K562 (cell line): ENCODE measurements around the gene PRM2. TPM values are rescaled to one million over a fixed set of nuclear protein-coding genes. Genes with fewer than 3 reads are reported as not detected.
A peak's percentile ranks its signal among the peaks of the same experiment; 100 is the strongest.

Experiments used
- ATAC-seq: fragments of 200-7000 bp; cut with Tn5 transposase; 3 replicates; pipeline ENCODE4 v1.9.1; 2020; ENCODE audit warnings: moderate library complexity
- BruUV-seq: library from RNA; stranded (reverse); fragments of 400-500 nt; replicated peaks from 2 replicates; lab custom pipeline; 2021; lab: Mats Ljungman, UMichigan
- CTCF ChIA-PET: fragments of 300-600 bp; formaldehyde crosslinking; extraction: SDS; loops from one replicate; lab custom pipeline; 2021; ENCODE audit warnings: low intra/inter-chr PET ratio; lab: Yijun Ruan, JAX
- POLR2A ChIA-PET: fragments of 300-600, 350-650 bp; sonication (Branson Sonifier 250); formaldehyde crosslinking; extraction: SDS; loops from one replicate; lab custom pipeline; 2021; ENCODE audit warnings: antibody characterized with exemption, inconsistent platforms; lab: Yijun Ruan, JAX
- DNase-seq, 4 experiments: peaks; one replicate each; pipeline versions ENCODE4 v3.0.0 to v3.0.0-alpha.2; 2011 to 2018; ENCODE audit warnings: low spot score in 3 of 4, mixed read lengths in 3 of 4; ENCODE audit errors: extremely low read depth in 1 of 4
- FAIRE-seq: peaks from 2 replicates; lab custom pipeline; 2011; peaks lifted over from hg19 to GRCh38; lab: Jason Lieb, UNC
- H2AFZ ChIP-seq: 2 replicates; pipeline ENCODE4 v1.6.0; 2011; ENCODE audit warnings: low read depth, low read length, control low read depth, inconsistent platforms
- H3K27ac ChIP-seq: fragments of 200-600 bp; 3 replicates; pipeline ENCODE4 v1.8.0; 2011; ENCODE audit warnings: low read depth, mild to moderate bottlenecking, control low read depth, inconsistent platforms, low read length, moderate library complexity, mixed read lengths; ENCODE audit errors: extremely low read depth
- H3K27me3 ChIP-seq, 2 experiments: fragments of 300-600 bp in 1 of 2; 2 replicates in 1 of 2; 3 replicates in 1 of 2; pipeline versions ENCODE4 v1.6.0 to v1.8.0; 2011; ENCODE audit warnings: inconsistent platforms in 2 of 2, low read length in 2 of 2, mild to moderate bottlenecking in 1 of 2, mixed read lengths in 1 of 2, moderate library complexity in 1 of 2; ENCODE audit not compliant: control insufficient read depth in 2 of 2, insufficient read depth in 2 of 2
- H3K36me3 ChIP-seq: fragments of 300-600 bp; 3 replicates; pipeline ENCODE4 v1.8.0; 2011; ENCODE audit warnings: mild to moderate bottlenecking, low read length, inconsistent platforms; ENCODE audit not compliant: control insufficient read depth, insufficient read depth
- H3K4me1 ChIP-seq, 2 experiments: fragments of 200-600 bp in 1 of 2; replicated peaks in 1 of 2; 2 replicates in 1 of 2; 3 replicates in 1 of 2; pipeline versions ENCODE4 v1.5.1 to v1.8.0; 2011; ENCODE audit warnings: inconsistent platforms in 2 of 2, low read length in 2 of 2, mild to moderate bottlenecking in 1 of 2, mixed read lengths in 1 of 2, moderate library complexity in 1 of 2; ENCODE audit not compliant: control insufficient read depth in 2 of 2, insufficient read depth in 2 of 2
- H3K4me2 ChIP-seq: 2 replicates; pipeline ENCODE4 v1.6.1; 2011; ENCODE audit warnings: low read length, control low read depth, inconsistent platforms, mixed read lengths; ENCODE audit not compliant: insufficient read depth
- H3K4me3 ChIP-seq: fragments of 200-600 bp; sonication (generic), shearing (Covaris generic); 2 replicates; pipeline ENCODE4 v1.5.1; 2016; ENCODE audit warnings: control low read depth, inconsistent platforms
- H3K79me2 ChIP-seq: fragments of 200-600 bp; 3 replicates; pipeline ENCODE4 v1.8.0; 2011; ENCODE audit warnings: low read length, inconsistent platforms; ENCODE audit not compliant: control insufficient read depth, insufficient read depth
- H3K9ac ChIP-seq, 2 experiments: 2 replicates each; pipeline versions ENCODE4 v1.6.0 to v1.6.1; 2011; ENCODE audit warnings: low read depth in 2 of 2, low read length in 2 of 2, control low read depth in 1 of 2, inconsistent platforms in 1 of 2, mild to moderate bottlenecking in 1 of 2, mixed read lengths in 1 of 2; ENCODE audit not compliant: insufficient read depth in 1 of 2
- H3K9me1 ChIP-seq: one replicate; pipeline ENCODE4 v1.6.0; 2011; ENCODE audit warnings: inconsistent platforms, mild to moderate bottlenecking, low read length, moderate library complexity; ENCODE audit not compliant: control insufficient read depth, insufficient read depth
- H3K9me3 ChIP-seq: replicated peaks from 2 replicates; pipeline ENCODE4 v1.5.1; 2011; ENCODE audit warnings: low read depth, low read length, inconsistent platforms; ENCODE audit not compliant: control insufficient read depth, insufficient read depth
- H4K20me1 ChIP-seq: replicated peaks from 2 replicates; pipeline ENCODE4 v1.6.1; 2011; ENCODE audit warnings: low read length, inconsistent platforms, mixed read lengths; ENCODE audit not compliant: control insufficient read depth, insufficient read depth
- CSDE1 ChIP-seq, 2 experiments: fragments of 450-650 bp; IDR thresholded peaks; 2 replicates each; pipeline ENCODE4 v1.6.1; 2016; ENCODE audit warnings: mild to moderate bottlenecking in 1 of 2
- CTBP1 ChIP-seq: fragments of 450-650 bp; IDR thresholded peaks from 2 replicates; pipeline ENCODE4 v1.6.1; 2016; ENCODE audit warnings: borderline replicate concordance
- HDAC6 ChIP-seq: IDR thresholded peaks from 2 replicates; pipeline ENCODE4 v1.6.1; 2012; ENCODE audit warnings: low read depth, mild to moderate bottlenecking, control low read depth, inconsistent platforms, low read length, moderate library complexity
- HMG20B ChIP-seq: fragments of 250-450 bp; sonication (Bioruptor Pico); IDR thresholded peaks from 2 replicates; pipeline ENCODE4 v1.5.0; 2021; ENCODE audit warnings: mild to moderate bottlenecking
- KDM5B ChIP-seq: fragments of 200-600 bp; sonication (generic); IDR thresholded peaks from 2 replicates; pipeline ENCODE4 v1.6.1; 2012; ENCODE audit warnings: low read depth, mild to moderate bottlenecking, moderate library complexity, low read length, control low read depth, inconsistent platforms; ENCODE audit not compliant: insufficient replicate concordance
- NFATC3 ChIP-seq: fragments of 450-650 bp; IDR thresholded peaks from 2 replicates; pipeline ENCODE4 v1.6.1; 2017; ENCODE audit warnings: mild to moderate bottlenecking
- NKRF ChIP-seq: fragments of 450-650 bp; IDR thresholded peaks from 2 replicates; pipeline ENCODE4 v1.6.1; 2016; ENCODE audit warnings: borderline replicate concordance
- PHTF2 ChIP-seq: fragments of 250-450 bp; sonication (Bioruptor Pico); IDR thresholded peaks from 2 replicates; pipeline ENCODE4 v1.5.0; 2021; ENCODE audit warnings: mild to moderate bottlenecking
- PKNOX1 ChIP-seq: fragments of 450-650 bp; IDR thresholded peaks from 2 replicates; pipeline ENCODE4 v1.6.1; 2016
- POLR2H ChIP-seq: IDR thresholded peaks from 2 replicates; pipeline ENCODE4 v1.6.1; 2016; ENCODE audit warnings: missing genetic modification characterization, low read depth, mild to moderate bottlenecking, control low read depth, missing compliant biosample characterization, moderate library complexity
- TCF3 ChIP-seq: sonication (generic); formaldehyde crosslinking; IDR thresholded peaks from 2 replicates; pipeline ENCODE4 v1.4.0; 2020; ENCODE audit warnings: mild to moderate bottlenecking, missing genetic modification reagents
- USF1 ChIP-seq: sonication (generic); formaldehyde crosslinking; IDR thresholded peaks from 2 replicates; pipeline ENCODE4 v1.9.0; 2022; ENCODE audit warnings: mild to moderate bottlenecking, missing genetic modification reagents
- ZBTB33 ChIP-seq: sonication (generic); formaldehyde crosslinking; IDR thresholded peaks from 2 replicates; pipeline ENCODE4 v1.8.1; 2023; ENCODE audit warnings: mild to moderate bottlenecking, missing genetic modification reagents
- ZFP1 ChIP-seq: fragments of 450-650 bp; formaldehyde crosslinking; IDR thresholded peaks from 2 replicates; pipeline ENCODE4 v1.4.0; 2020; ENCODE audit warnings: mild to moderate bottlenecking, mixed read lengths
- ZNF3 ChIP-seq: fragments of 250-450 bp; sonication (Bioruptor Pico); IDR thresholded peaks from 2 replicates; pipeline ENCODE4 v1.5.0; 2021; ENCODE audit warnings: mild to moderate bottlenecking, moderate library complexity
- WGBS: fragments of 100-300 bp; shearing (Covaris generic); methylation state at CpG from one replicate; pipeline ENCODE4 v1.1.6; 2016; ENCODE audit warnings: low coverage, mixed read lengths; ENCODE audit not compliant: insufficient coverage; ENCODE audit errors: missing lambda C conversion rate; 5-methylcytosine and 5-hydroxymethylcytosine counted together
- in situ Hi-C: fragments of 300-500 bp; cut with MboI; formaldehyde crosslinking; loops from 4 replicates; pipeline ENCODE4 v1.15.0; 2018; ENCODE audit warnings: inconsistent platforms, mixed read lengths
- intact Hi-C: fragments of 100-400 bp; cut with micrococcal nuclease; formaldehyde crosslinking; loops from 2 replicates; pipeline ENCODE4 v1.14.2; 2022
- polyA plus RNA-seq, 8 experiments: library from polyadenylated mRNA; depleted of rRNA in 4 of 8; stranded (reverse) in 5 of 8; unstranded in 3 of 8; fragments of >200 nt; fragmentation: Nextera tagmentation in 2 of 8; fragmentation: Illumina TruSeq in 1 of 8; extraction: Ambion mirVana in 2 of 8; extraction: Trizol in 1 of 8; gene quantifications; 2 replicates each; pipeline versions ENCODE4 v1.2.1 to v1.2.3, GENCODE V29; 2011 to 2014; ENCODE audit warnings: inconsistent platforms in 1 of 8, missing spikeins in 1 of 8
- total RNA-seq, 7 experiments: library from RNA; depleted of rRNA in 6 of 7; stranded (reverse); fragments of >200 nt in 6 of 7; fragmentation: Illumina TruSeq in 2 of 7; extraction: Trizol in 2 of 7; gene quantifications; 2 replicates each; pipeline versions ENCODE4 v1.2.1 to v1.2.3, GENCODE V29; 2011 to 2021; ENCODE audit warnings: low replicate concordance in 1 of 7

Gene PRM2
- total and polyA plus RNA-seq, 9 of the 15 experiments (the other 6 are each of a cell fraction or from before 2014, with no cell fraction given) = not detected

- Histone ChIP-seq H3K9me1 (no peaks in the 10 kb centered on the region), H3K9me3 (no peaks in the 10 kb centered on the region), H3K79me2 (peaks cover 29% of the 10 kb centered on the region), H2AFZ (no peak overlapping the region), H3K27me3 (no peaks in the 10 kb centered on the region), H4K20me1 (no peaks in the 10 kb centered on the region; the same call in 1 of the 2 replicates), H3K4me2 (no peak overlapping the region), H3K9ac (peak overlapping the region in 1 of 2 experiments; percentile 11; a peak in 1 of 4 replicates), H3K27ac (no peak overlapping the region), H3K4me3 (no peak overlapping the region), H3K36me3 (peaks cover 25% of the 10 kb centered on the region; the same call in 1 of the 3 replicates), H3K4me1 (peaks cover 30 to 31% of the 10 kb centered on the region in 2 experiments; a peak in 4 of 5 replicates)
- WGBS = 66% methylated on average over 16 of the region's 16 CpGs
- no peak for FAIRE-seq
- ChIA-PET POLR2A (interaction anchor here (0.6 kb wide), 1 partner anchor 121 kb away, joined by 3 read pairs; no protein-coding TSS in a partner anchor), CTCF (no interaction called here)
- no peak for DNase-seq
- intact Hi-C loops = loop anchor here (10.0 kb wide), 2 partner anchors 45 to 115 kb away; no protein-coding TSS in a partner anchor
- no TSS peak for BruUV-seq
- no peak for ATAC-seq
- in situ Hi-C loops = no loop called here
- TF ChIP-seq ZFP1 = no peak
- 0 out of 2 replicates have a peak, but pooled peaks have one; percentile 3 for TF ChIP-seq ZBTB33
- TF ChIP-seq ZNF3 (CRISPR knock-in tag) = peak; percentile 41; the same call in 1 of the 2 replicates
- TF ChIP-seq PHTF2 (CRISPR knock-in tag) = no peak
- TF ChIP-seq TCF3 (CRISPR knock-in tag) = no peak
- 0 out of 2 replicates have a peak, but pooled peaks have one; percentile 62 for TF ChIP-seq HMG20B (CRISPR knock-in tag)
- peak; percentile 11 for TF ChIP-seq KDM5B
- TF ChIP-seq HDAC6 = 0 out of 2 replicates have a peak, but pooled peaks have one; percentile 16
- TF ChIP-seq PKNOX1 = no peak
- no peak for TF ChIP-seq USF1 (CRISPR knock-in tag)
- peak; percentile 47; the same call in 1 of the 2 replicates for TF ChIP-seq POLR2H (tag)
- TF ChIP-seq NKRF = no peak
- no peak for TF ChIP-seq NFATC3
- peak; percentile 31; the same call in 1 of the 2 replicates for TF ChIP-seq CTBP1
- TF ChIP-seq CSDE1 (IDR thresholded peaks at IDR 0.05) = no peak
These were observed 26.0 kb downstream of the PRM2 start for GRCh38 chr16:11250091-11250785.
